GM23338 (cell line): ENCODE measurements around the gene GPR141. TPM values are rescaled to one million over a fixed set of nuclear protein-coding genes. Genes with fewer than 3 reads are reported as not detected.

Source experiments
- ATAC-seq: fragments of 200-7000 bp; cut with Tn5 transposase; 3 replicates; pipeline ENCODE4 v1.9.1; 2020
- DNase-seq: peaks from one replicate; pipeline ENCODE4 v3.0.0-alpha.2; 2015; ENCODE audit warnings: low spot score
- H2AFZ ChIP-seq: fragments of 200-600 bp; sonication (generic); 2 replicates; pipeline ENCODE4 v1.8.0; 2016; ENCODE audit warnings: antibody characterized with exemption, mild to moderate bottlenecking, moderate library complexity
- H3F3A ChIP-seq: fragments of 200-600 bp; sonication (generic); replicated peaks from 2 replicates; pipeline ENCODE4 v1.8.0; 2017; ENCODE audit warnings: antibody characterized with exemption, mixed run types, low read depth
- H3K27ac ChIP-seq: fragments of 200-600 bp; sonication (generic); 2 replicates; pipeline ENCODE4 v1.6.1; 2016; ENCODE audit warnings: low read depth
- H3K27me3 ChIP-seq: fragments of 200-600 bp; sonication (generic); 2 replicates; pipeline ENCODE4 v1.8.0; 2016; ENCODE audit warnings: mild to moderate bottlenecking, mixed run types, moderate library complexity; ENCODE audit not compliant: insufficient read depth
- H3K36me3 ChIP-seq: fragments of 200-600 bp; sonication (generic); 2 replicates; pipeline ENCODE4 v1.8.0; 2016; ENCODE audit warnings: mild to moderate bottlenecking; ENCODE audit not compliant: insufficient read depth
- H3K4me1 ChIP-seq: fragments of 200-600 bp; sonication (generic); 2 replicates; pipeline ENCODE4 v1.8.0; 2016; ENCODE audit warnings: mild to moderate bottlenecking, moderate library complexity; ENCODE audit not compliant: insufficient read depth
- H3K4me2 ChIP-seq: fragments of 200-600 bp; sonication (generic); 2 replicates; pipeline ENCODE4 v1.7.1; 2017; ENCODE audit warnings: mixed run types
- H3K4me3 ChIP-seq: fragments of 200-600 bp; sonication (generic); 2 replicates; pipeline ENCODE4 v1.6.1; 2016; ENCODE audit warnings: mixed run types
- H3K79me2 ChIP-seq: fragments of 200-600 bp; sonication (generic); replicated peaks from 2 replicates; pipeline ENCODE4 v1.8.0; 2017; ENCODE audit warnings: mild to moderate bottlenecking; ENCODE audit not compliant: insufficient read depth
- H3K9me2 ChIP-seq: fragments of 200-600 bp; sonication (generic); 2 replicates; pipeline ENCODE4 v1.8.0; 2017; ENCODE audit not compliant: insufficient read depth
- H4K20me1 ChIP-seq: fragments of 200-600 bp; sonication (generic); replicated peaks from 2 replicates; pipeline ENCODE4 v1.8.0; 2017; ENCODE audit warnings: mild to moderate bottlenecking; ENCODE audit not compliant: insufficient read depth
- H3K27ac Mint-ChIP-seq: 2 replicates; pipeline ENCODE4 v1.8.0; 2020; ENCODE audit warnings: inconsistent platforms, mild to moderate bottlenecking, moderate library complexity, mixed read lengths
- H3K27me3 Mint-ChIP-seq: 3 replicates; pipeline ENCODE4 v1.8.0; 2022; ENCODE audit warnings: low read depth, mild to moderate bottlenecking, moderate library complexity, mixed read lengths, inconsistent platforms; ENCODE audit not compliant: insufficient read depth, poor library complexity
- H3K36me3 Mint-ChIP-seq: 3 replicates; pipeline ENCODE4 v1.8.0; 2021; ENCODE audit warnings: low read depth, mild to moderate bottlenecking, inconsistent platforms, moderate library complexity, mixed read lengths
- H3K4me1 Mint-ChIP-seq: 3 replicates; pipeline ENCODE4 v1.8.0; 2020; ENCODE audit warnings: mild to moderate bottlenecking, inconsistent platforms, mixed read lengths
- H3K4me3 Mint-ChIP-seq: 3 replicates; pipeline ENCODE4 v1.8.0; 2021; ENCODE audit warnings: moderate library complexity, mild to moderate bottlenecking, inconsistent platforms, mixed read lengths
- H3K9me3 Mint-ChIP-seq: 3 replicates; pipeline ENCODE4 v1.8.0; 2020; ENCODE audit warnings: moderate library complexity, mild to moderate bottlenecking, inconsistent platforms, mixed read lengths
- CREB1 ChIP-seq: fragments of 250-450 bp; sonication (Bioruptor Pico); IDR thresholded peaks from 2 replicates; pipeline ENCODE4 v1.5.0; 2020; ENCODE audit warnings: low read depth, mild to moderate bottlenecking, moderate library complexity
- CTCF ChIP-seq, 2 experiments: fragments of 200-600 bp in 1 of 2; sonication (generic) in 1 of 2; conservative IDR thresholded peaks; 2 replicates each; pipeline versions ENCODE4 v1.5.1 to v1.6.1; 2016 to 2017; ENCODE audit warnings: antibody characterized with exemption in 2 of 2, low read depth in 2 of 2, mild to moderate bottlenecking in 2 of 2, moderate library complexity in 1 of 2
- ETS1 ChIP-seq: IDR thresholded peaks from 2 replicates; pipeline ENCODE4 v1.6.1; 2016; ENCODE audit warnings: antibody characterized with exemption
- JUNB ChIP-seq: IDR thresholded peaks from one replicate; pipeline ENCODE4 v1.6.1; 2016; ENCODE audit warnings: antibody characterized with exemption; ENCODE audit not compliant: unreplicated experiment
- REST ChIP-seq: IDR thresholded peaks from one replicate; pipeline ENCODE4 v1.6.1; 2018; ENCODE audit warnings: antibody characterized with exemption; ENCODE audit not compliant: unreplicated experiment
- ZNF114 ChIP-seq: fragments of 250-450 bp; sonication (Bioruptor Pico); IDR thresholded peaks from 2 replicates; pipeline ENCODE4 v1.5.0; 2020; ENCODE audit warnings: mild to moderate bottlenecking, moderate library complexity
- ZNF331 ChIP-seq: fragments of 250-450 bp; sonication (Bioruptor Pico); IDR thresholded peaks from 2 replicates; pipeline ENCODE4 v1.5.0; 2020; ENCODE audit warnings: low read depth, mild to moderate bottlenecking, moderate library complexity
- ZNF462 ChIP-seq: fragments of 250-450 bp; sonication (Bioruptor Pico); IDR thresholded peaks from 2 replicates; pipeline ENCODE4 v1.5.0; 2020; ENCODE audit warnings: mild to moderate bottlenecking, moderate library complexity
- polyA plus RNA-seq: library from polyadenylated mRNA; unstranded; fragments of >200 nt; fragmentation: Nextera tagmentation; extraction: Ambion mirVana; gene quantifications from 2 replicates; pipeline ENCODE4 v1.2.1, GENCODE V29; 2016
- total RNA-seq: library from RNA; depleted of rRNA; stranded (reverse); fragments of >200 nt; shearing (Covaris generic); gene quantifications from 2 replicates; pipeline ENCODE4 v1.2.3, GENCODE V29; 2014

GPR141 gene
- total and polyA plus RNA-seq, 2 experiments from 2014 or later, result 0.80 TPM; not detected in 1

- TF ChIP-seq CTCF (conservative IDR thresholded peaks at IDR 0.05; ENCODE audit: low read depth in 2 of 2), result no peak
- no peak for TF ChIP-seq ETS1
- TF ChIP-seq CREB1 (CRISPR knock-in tag), result no peak
- TF ChIP-seq JUNB, result no peak
These were observed 26.5 kb upstream of the GPR141 start (continued) for GRCh38 chr7:37656913-37657530.

GRCh38 chr7:37657816-37658215, 25.8 kb upstream of the GPR141 start:
- H3K27ac Mint-ChIP-seq, result no peak overlapping the region
- H2AFZ ChIP-seq, result no peak overlapping the region
- ATAC-seq, result no peak

More at GRCh38 chr7:37657816-37658215, 25.8 kb upstream of the GPR141 start:
- no peaks in the 10 kb centered on the region for H3K27me3 ChIP-seq
- Mint-ChIP-seq H3K4me1 (peaks cover 3% of the 10 kb centered on the region; the same call in 1 of the 3 replicates), H3K36me3 (no peaks in the 10 kb centered on the region), H3K4me3 (no peak overlapping the region), H3K27me3 (no peaks in the 10 kb centered on the region), H3K9me3 (no peaks in the 10 kb centered on the region)
- H3K4me2 ChIP-seq, result no peak overlapping the region
- no peak overlapping the region for H3K27ac ChIP-seq
- 0 out of 2 replicates have a peak, but pooled peaks cover 5% of the 10 kb centered on the region for H3K9me2 ChIP-seq
- H3K79me2 ChIP-seq, result no peaks in the 10 kb centered on the region
- no peak overlapping the region for H3K4me3 ChIP-seq
- TF ChIP-seq ZNF462 (no peak), ZNF114 (CRISPR knock-in tag) (no peak), REST (no peak), ZNF331 (no peak), ETS1 (no peak)
- no peaks in the 10 kb centered on the region for H3F3A ChIP-seq
- H3K4me1 ChIP-seq, result peaks cover 12% of the 10 kb centered on the region; the same call in 1 of the 2 replicates
- H4K20me1 ChIP-seq, result no peaks in the 10 kb centered on the region
- H3K36me3 ChIP-seq, result no peaks in the 10 kb centered on the region
- no peak for DNase-seq
